GM18870 (cell line): ENCODE measurements around the gene VPS13D.

Experiments
- ATAC-seq: cut with Tn5 transposase; IDR thresholded peaks from one replicate; pipeline ENCODE4 v1.9.1; 2021; ENCODE audit warnings: moderate library complexity; ENCODE audit not compliant: unreplicated experiment

Gene VPS13D

DNA sequence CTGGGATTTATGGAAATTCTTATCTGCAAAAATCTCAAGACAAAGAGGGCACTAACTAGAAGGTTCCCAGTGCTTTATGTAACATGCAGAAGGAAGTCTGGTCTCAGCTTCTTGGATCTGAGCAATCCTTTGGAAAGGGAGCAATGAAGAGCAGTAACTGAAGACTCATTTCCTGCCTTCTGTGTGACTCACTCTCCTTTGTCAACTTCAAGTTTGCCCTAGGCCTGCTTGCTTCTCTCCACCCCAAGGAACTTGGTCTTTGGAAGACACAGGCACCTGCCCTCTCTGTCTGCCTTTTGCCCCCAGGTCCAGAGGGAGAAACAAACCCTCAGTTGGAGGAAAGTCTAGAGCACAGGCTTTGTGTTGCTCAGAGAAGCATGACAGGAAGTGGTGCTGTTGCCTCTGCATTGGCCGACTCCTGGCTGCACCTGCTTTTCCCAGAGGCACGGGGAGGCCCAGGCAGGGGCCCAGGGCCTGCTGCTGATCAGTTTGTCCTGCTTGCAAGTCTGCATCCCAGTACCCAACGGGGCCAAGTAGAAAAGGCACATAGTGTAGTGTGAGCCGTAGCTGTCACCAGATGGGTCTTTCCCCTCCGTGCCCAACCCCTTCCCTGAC lies 251.0 kb downstream of the VPS13D start:
- ATAC-seq: no peak

DNA sequence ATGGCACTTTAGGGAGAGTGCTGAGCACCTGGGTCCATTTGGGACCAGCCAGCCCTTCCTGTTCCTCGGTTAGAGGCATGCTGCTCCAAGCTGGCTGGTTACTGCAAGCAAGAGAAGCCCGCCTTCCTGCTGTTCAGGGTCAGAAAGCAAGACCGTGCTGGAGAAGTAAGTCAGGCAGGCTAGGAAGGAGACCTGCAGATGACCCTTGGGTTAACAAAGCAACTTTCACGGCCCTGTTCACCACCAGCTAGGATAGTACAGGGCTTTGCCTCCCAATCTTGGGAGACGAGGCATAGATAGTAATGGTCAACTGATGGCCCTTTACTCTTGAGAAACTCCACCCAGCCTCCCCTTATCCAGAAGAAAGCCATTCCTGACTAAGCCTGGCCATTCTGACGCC lies 252.1 kb downstream of the VPS13D start:
- no peak for ATAC-seq

DNA sequence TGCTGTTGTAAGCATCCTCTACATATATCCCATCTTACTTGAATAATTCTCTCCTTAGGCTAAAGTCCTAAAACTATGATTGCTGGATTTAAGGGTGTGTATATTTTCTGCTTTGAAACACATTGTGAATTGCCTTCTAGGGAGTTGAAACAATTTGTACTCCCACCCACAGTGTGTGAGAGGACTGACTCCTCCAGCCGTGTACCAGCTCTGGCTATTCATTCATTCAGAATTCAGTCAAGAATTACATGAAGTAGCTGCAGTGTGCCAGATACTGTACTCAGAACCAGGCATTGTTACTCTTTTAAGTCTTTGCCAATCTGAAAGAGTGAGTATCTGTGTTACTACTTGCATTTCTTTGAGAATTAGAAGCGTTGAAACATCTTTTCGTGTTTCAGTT lies 253.2 kb downstream of the VPS13D start:
- no peak for ATAC-seq

- no peak for ATAC-seq
Measured at GRCh38 chr1:12485231-12486058, 255.6 kb downstream of the VPS13D start.

- ATAC-seq: no peak
Measured at GRCh38 chr1:12486059-12486341, 256.2 kb downstream of the VPS13D start.

GRCh38 chr1:12486401-12487005 lies 256.7 kb downstream of the VPS13D start:
- ATAC-seq: no peak

DNA sequence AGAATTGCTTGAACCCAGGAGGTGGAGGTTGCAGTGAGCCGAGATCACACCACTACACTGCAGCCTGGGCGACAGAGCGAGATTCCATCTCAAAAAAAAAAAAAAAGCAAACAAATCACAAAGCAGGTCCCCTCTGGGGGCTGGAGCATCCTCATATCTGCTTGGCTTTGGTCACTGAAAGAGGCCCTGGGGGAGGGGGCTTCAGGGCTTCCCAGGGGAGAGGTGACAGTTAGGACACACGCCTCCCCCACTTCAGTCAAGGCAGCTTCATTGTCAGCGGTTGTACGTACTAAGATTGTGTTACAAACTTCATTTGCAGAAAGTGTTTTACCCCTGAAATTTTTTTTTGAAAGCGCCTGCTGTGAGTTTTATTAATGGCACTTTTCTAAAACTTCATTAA lies 257.7 kb downstream of the VPS13D start:
- no peak for ATAC-seq

DNA sequence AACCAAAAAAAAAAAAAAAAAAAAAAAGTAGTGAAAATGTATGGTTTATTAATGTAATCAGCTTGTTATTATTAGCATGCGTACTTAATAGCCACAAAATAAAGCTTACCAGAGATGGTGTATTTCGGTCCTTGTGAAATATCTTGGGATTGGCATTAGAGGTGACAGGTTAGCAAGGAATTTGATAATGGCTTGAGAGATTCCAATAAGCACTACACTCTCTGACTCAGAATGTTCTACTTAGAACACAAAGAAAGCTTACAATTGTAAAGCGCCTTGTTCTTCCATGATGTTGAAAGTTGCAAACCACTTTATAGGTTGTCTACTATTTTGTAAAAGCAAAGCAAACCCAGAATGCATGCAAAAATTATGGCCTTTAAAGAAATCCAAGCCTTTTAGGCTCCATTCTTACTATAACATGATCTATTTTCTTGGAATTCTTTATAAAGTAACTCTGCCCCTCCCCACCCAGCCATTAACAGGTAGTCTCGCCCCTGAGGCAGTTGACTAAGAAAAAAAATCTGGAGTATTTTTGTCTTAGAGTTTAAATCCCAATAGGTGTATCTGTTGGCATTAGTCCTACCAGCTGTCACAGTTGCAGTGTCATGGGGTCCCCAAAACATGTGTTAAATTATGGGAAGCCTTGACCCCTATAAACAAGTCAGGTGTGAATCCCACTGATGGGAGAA lies 259.0 kb downstream of the VPS13D start:
- ATAC-seq: no peak

DNA sequence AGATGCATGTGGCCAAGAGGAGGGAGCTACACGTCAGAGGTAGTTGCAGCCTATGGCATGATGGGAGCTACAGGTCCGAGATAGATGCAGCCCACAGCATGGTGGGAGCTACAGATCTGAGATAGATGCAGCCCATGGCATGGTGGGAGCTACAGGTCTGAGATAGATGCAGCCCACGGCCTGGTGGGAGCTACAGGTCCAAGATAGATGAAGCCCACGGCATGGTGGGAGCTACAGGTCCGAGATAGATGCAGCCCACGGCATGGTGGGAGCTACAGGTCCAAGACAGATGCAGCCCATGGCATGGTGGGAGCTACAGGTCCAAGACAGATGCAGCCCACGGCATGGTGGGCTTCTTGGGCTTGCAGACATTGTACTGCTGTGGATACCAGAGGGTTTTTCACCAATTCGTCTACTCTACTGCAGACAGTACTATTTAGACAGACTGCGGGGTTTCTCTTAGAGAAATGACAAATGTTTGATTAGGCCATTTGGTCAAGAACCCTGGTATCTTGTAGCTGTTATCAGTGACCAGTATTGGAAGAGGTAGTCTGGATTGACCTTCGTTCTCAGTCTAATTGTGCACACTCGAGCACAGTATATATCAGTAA lies 260.8 kb downstream of the VPS13D start:
- no peak for ATAC-seq

DNA sequence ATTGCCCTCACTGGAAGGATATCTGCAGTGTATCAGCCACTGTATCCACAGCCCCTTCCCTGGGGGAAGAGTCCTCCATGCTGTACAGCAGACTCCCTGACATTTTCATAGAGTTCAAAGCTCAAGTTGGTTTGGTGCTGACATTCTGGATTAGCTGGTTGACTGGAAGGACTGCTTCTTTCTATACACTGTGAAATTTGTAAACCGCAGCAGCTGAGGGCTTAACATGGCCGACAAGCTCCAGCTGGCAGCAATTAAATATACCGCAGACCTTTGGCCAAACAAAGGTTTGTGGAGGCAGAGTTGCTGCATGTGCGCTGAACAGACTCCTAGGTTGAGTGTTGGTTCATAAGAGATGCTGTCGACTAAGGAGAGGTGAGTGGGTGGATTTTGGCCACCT lies 261.8 kb downstream of the VPS13D start:
- no peak for ATAC-seq

GRCh38 chr1:12495725-12496124 lies 265.9 kb downstream of the VPS13D start:
- ATAC-seq: no peak

DNA sequence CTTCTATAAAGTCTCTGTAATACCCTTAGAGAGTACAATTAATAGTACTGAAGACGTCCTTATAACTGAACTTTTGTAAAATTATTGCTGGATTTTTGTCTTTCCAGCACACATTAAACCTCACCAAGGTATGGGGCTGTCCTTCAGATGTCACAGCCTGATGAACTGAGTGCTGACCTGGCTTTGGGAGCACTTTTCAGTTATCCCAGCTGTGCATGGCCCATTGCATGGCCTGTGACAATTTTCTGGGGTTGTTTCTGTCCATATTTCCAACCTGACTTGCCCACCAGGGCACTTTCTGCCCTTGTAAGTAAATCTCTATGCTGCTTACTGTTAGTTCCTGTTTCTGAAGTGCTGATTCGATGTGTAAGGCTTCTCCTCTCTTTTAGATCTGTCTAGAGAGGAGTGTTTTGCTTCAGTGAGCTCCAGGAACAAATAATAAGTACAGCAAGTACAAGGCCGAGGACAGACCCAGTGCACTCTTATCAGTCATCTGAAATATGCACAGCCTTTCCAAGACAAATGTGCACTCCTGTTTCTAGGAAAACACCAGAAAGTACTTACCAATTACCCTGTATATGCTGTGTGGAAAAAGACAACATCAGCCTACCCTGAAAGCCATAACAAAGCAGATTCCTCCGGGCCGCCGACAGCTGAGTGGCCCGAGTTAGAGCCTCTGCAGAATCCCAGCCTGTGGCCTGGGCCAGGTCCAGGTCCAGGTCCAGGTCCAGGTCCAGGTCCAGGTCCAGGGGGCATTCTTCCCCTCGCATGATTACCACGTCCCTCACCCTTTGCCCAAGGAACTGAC lies 266.5 kb downstream of the VPS13D start:
- ATAC-seq: no peak

DNA sequence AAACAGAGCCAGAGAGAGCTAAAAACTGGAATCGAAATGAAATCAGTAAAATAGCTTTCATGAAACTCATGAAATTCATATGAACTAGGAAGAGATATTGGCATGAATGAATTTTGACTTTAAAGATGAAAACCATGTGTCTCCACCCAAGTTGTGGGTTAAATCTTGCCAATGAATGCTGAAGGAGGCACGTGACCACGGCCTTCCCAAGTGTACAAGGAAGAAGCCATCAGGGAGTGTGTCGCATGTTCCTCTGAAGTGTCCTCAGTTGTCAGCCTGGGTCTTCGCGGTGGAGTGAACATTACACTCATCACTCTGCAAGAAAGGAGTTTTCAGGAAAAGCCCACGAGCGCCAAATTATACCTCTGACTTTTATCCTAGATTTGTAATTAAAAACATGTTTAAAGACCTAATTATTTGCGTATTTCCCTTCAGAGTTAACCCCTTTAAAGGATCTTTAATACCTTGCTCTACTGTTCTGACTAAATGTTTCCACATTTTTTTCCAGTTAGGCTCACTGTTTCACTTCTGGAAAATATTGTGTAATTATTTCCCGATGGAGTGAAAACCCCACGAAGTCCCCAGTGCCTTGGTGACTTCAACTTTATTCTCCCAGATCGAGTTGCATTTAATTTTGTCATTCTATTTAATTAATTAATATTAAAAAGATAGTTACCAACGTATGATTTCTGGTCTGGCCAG lies 269.9 kb downstream of the VPS13D start:
- ATAC-seq: no peak

DNA sequence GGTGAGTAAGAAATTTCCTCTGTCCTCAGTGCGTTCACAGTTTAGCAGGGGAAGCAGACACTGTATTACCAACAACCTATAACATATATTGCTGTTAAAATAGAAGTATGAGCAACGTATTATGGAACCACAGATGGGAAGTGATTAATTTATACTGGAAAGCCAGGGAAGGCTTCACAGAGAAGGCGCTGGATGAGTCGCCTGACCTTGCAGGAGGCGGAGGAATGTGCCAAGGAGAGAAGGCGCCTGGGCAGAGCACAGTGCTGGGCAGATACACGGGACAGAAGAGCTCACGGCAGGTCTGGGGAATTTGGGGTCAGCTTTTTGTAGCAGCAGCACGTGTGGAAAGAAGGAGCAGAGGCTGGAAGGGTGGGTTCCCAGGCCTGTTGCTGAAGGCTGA lies 271.8 kb downstream of the VPS13D start:
- ATAC-seq: no peak

DNA sequence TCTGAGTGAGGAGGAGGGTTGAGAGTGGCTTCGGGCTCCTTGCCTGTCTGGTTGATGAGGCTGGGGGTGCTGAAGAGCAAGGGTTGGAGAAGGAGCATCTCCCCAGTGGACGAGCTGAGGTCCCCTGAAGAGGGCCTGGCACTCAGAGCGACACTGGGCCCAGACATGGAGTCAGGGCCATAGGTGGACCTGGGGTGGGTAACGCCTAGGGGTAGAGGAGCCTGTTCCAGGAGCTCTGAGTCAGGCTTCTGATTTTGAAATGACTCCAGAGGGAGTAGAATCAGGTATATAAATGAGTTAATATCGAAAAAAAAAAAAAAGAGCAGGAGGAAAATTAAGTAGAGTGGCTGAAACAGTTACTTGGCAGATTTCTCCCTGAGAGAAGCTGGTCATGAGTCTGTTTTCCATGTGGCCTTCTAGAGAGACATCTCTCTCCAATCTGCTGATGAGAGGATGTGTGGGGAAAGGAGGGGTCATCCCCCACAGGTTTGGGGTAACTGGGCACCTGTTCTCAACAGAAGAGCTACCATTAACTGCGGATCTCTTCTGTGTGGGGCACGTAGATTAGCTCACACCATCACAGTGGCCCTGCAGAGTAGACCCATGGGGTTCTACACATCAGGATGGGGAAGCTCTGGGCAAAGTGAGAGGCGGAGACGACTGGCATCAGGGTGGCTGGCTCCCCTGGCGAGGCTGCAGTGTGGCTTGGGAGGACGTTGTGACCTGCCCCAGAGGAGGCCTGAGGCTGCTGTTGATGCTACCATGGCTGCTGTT lies 272.7 kb downstream of the VPS13D start:
- ATAC-seq: no peak

GRCh38 chr1:12503709-12504108 lies 273.9 kb downstream of the VPS13D start:
- no peak for ATAC-seq

GRCh38 chr1:12504601-12505000 lies 274.8 kb downstream of the VPS13D start:
- no peak for ATAC-seq

DNA sequence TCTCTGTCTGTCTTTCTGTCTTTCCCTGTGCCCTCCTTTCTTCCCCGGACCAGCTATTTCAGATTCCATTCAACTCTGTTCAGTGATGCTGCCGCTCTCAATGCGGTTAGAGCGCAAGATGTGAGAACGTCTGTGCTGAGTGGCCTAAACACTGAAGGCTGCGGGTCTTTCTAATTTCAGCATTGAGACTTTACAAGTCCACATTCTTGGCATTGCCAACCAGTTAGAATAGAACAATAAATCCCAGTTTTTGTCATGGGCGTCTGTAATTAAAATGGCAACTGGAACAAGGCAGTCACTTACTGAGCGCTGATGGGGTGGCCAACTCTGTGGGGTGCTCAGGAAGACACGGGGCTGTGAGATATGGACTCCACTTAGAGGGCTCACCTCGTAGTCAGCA lies 275.4 kb downstream of the VPS13D start:
- no peak for ATAC-seq

DNA sequence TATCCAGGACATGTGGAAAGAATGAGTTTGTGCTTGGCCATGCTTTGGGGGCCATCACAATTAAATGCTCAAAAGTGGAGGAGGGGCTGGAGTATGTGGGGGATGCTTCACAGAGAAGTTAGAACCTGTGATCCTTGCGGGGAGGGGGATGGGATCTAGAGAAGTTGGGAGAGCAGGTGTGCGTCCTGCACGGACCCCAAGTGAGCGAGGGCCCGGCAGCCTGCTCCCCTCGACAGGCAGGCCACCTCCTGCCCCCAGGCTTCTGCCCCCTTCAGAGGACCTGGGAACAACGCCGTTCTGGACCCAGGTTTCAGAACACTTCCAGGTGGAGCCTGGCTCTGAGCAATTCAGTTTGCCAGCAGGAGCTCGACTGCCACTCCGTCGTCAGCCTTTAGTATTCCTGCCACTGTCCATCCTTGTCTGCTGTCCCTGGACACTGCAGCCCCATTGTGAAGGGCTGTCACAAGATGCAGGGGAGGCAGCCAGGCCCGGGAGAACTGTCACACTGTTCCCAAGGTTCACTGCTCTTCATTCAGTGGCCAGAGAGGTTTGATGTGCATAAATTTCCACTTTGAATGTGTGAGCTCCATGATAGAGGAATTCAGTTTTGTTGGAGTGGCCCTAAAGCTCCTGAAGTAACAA lies 275.9 kb downstream of the VPS13D start:
- no peak for ATAC-seq
